Astrocyte (in vitro differentiated cells and primary cell): ENCODE data around the gene AP1S2. TPM values are rescaled to one million over a fixed set of nuclear protein-coding genes. Genes with fewer than 3 reads are reported as not detected.

ENCODE experiments used
- DNase-seq: peaks from one replicate; pipeline ENCODE4 v3.0.0-alpha.2; 2010; ENCODE audit warnings: low read depth
- FAIRE-seq: peaks from 2 replicates; lab custom pipeline; 2011; peaks lifted over from hg19 to GRCh38; lab: Jason Lieb, UNC
- H2AFZ ChIP-seq: 2 replicates; pipeline ENCODE4 v1.6.0; 2012; ENCODE audit warnings: low read depth, low read length, inconsistent platforms
- H3K27ac ChIP-seq: 2 replicates; pipeline ENCODE4 v1.5.1; 2011; ENCODE audit warnings: low read depth, low read length, inconsistent platforms
- H3K27me3 ChIP-seq: 2 replicates; pipeline ENCODE4 v1.6.0; 2011; ENCODE audit warnings: low read length, inconsistent platforms; ENCODE audit not compliant: insufficient read depth
- H3K36me3 ChIP-seq: 2 replicates; pipeline ENCODE4 v1.5.1; 2011; ENCODE audit warnings: low read length, inconsistent platforms; ENCODE audit not compliant: insufficient read depth
- H3K4me1 ChIP-seq: 2 replicates; pipeline ENCODE4 v1.5.1; 2011; ENCODE audit warnings: low read length, inconsistent platforms; ENCODE audit not compliant: insufficient read depth
- H3K4me2 ChIP-seq: 2 replicates; pipeline ENCODE4 v1.6.0; 2012; ENCODE audit warnings: low read length, inconsistent platforms
- H3K4me3 ChIP-seq: 2 replicates; pipeline ENCODE4 v1.5.1; 2011; ENCODE audit warnings: low read depth, mild to moderate bottlenecking, low read length, inconsistent platforms; ENCODE audit not compliant: insufficient read depth
- H3K79me2 ChIP-seq: 2 replicates; pipeline ENCODE4 v1.6.0; 2012; ENCODE audit warnings: mild to moderate bottlenecking, low read length, inconsistent platforms; ENCODE audit not compliant: insufficient read depth
- H3K9ac ChIP-seq: 2 replicates; pipeline ENCODE4 v1.6.0; 2012; ENCODE audit warnings: mild to moderate bottlenecking, low read length, inconsistent platforms
- H3K9me3 ChIP-seq: 2 replicates; pipeline ENCODE4 v1.5.1; 2012; ENCODE audit warnings: low read depth, mild to moderate bottlenecking, low read length, inconsistent platforms; ENCODE audit not compliant: insufficient read depth
- H4K20me1 ChIP-seq: 2 replicates; pipeline ENCODE4 v1.6.0; 2012; ENCODE audit warnings: low read length, inconsistent platforms; ENCODE audit not compliant: insufficient read depth
- H3K27ac Mint-ChIP-seq: one replicate; pipeline ENCODE4 v1.8.0; 2021; ENCODE audit warnings: mild to moderate bottlenecking, mixed read lengths; ENCODE audit not compliant: unreplicated experiment
- H3K27me3 Mint-ChIP-seq: one replicate; pipeline ENCODE4 v1.8.0; 2021; ENCODE audit warnings: low read depth, mixed read lengths; ENCODE audit not compliant: unreplicated experiment
- H3K36me3 Mint-ChIP-seq: one replicate; pipeline ENCODE4 v1.8.0; 2021; ENCODE audit warnings: low read depth, mixed read lengths; ENCODE audit not compliant: unreplicated experiment
- H3K4me1 Mint-ChIP-seq: one replicate; pipeline ENCODE4 v1.8.0; 2021; ENCODE audit warnings: low read depth, mixed read lengths; ENCODE audit not compliant: unreplicated experiment
- H3K4me3 Mint-ChIP-seq: one replicate; pipeline ENCODE4 v1.8.0; 2021; ENCODE audit warnings: mild to moderate bottlenecking, moderate library complexity, mixed read lengths; ENCODE audit not compliant: unreplicated experiment
- H3K9me3 Mint-ChIP-seq: one replicate; pipeline ENCODE4 v1.8.0; 2021; ENCODE audit warnings: mild to moderate bottlenecking, mixed read lengths; ENCODE audit not compliant: unreplicated experiment
- CTCF ChIP-seq: IDR thresholded peaks from 2 replicates; pipeline ENCODE4 v1.5.1; 2011; ENCODE audit warnings: low read depth, mild to moderate bottlenecking, inconsistent platforms, low read length, moderate library complexity; ENCODE audit not compliant: insufficient read depth
- EZH2 ChIP-seq: IDR thresholded peaks from 2 replicates; pipeline ENCODE4 v1.6.1; 2012; ENCODE audit warnings: mild to moderate bottlenecking, low read length, inconsistent platforms; ENCODE audit not compliant: insufficient read depth
- total RNA-seq: library from RNA; stranded (reverse); gene quantifications from 2 replicates; pipeline ENCODE4 v1.2.1, GENCODE V29; 2021

The AP1S2 gene
- total RNA-seq, 1 donor from 2014 or later, result 74.2 TPM

- Mint-ChIP-seq H3K27me3 (no peaks in the 10 kb centered on the region), H3K27ac (no peak overlapping the region), H3K4me1 (peaks cover 3% of the 10 kb centered on the region), H3K36me3 (no peaks in the 10 kb centered on the region), H3K4me3 (no peak overlapping the region), H3K9me3 (no peaks in the 10 kb centered on the region)
- no peak for FAIRE-seq
- Histone ChIP-seq H3K4me1 (no peaks in the 10 kb centered on the region), H2AFZ (no peak overlapping the region), H3K79me2 (no peaks in the 10 kb centered on the region), H3K27ac (no peak overlapping the region), H3K4me3 (no peak overlapping the region), H3K9me3 (no peaks in the 10 kb centered on the region), H3K27me3 (no peaks in the 10 kb centered on the region), H3K4me2 (no peak overlapping the region), H3K9ac (no peak overlapping the region), H3K36me3 (peaks cover 3% of the 10 kb centered on the region), H4K20me1 (no peaks in the 10 kb centered on the region)
- TF ChIP-seq EZH2, result no peak
- TF ChIP-seq CTCF, result no peak
- no peak for DNase-seq
Measured at GRCh38 chrX:15829217-15829616, 25.4 kb downstream of the AP1S2 start.

GRCh38 chrX:15825936-15826335, 28.7 kb downstream of the AP1S2 start:
- H3K9ac ChIP-seq, result no peak overlapping the region
- H3K27me3 Mint-ChIP-seq, result no peaks in the 10 kb centered on the region
- H3K9me3 ChIP-seq, result no peaks in the 10 kb centered on the region
- no peaks in the 10 kb centered on the region for H3K4me1 ChIP-seq
- DNase-seq, result no peak
- H3K4me3 Mint-ChIP-seq, result no peak overlapping the region
- H2AFZ ChIP-seq, result no peak overlapping the region
- peaks cover 3% of the 10 kb centered on the region for H3K36me3 ChIP-seq
- H3K36me3 Mint-ChIP-seq, result no peaks in the 10 kb centered on the region
- H3K79me2 ChIP-seq, result no peaks in the 10 kb centered on the region
- no peaks in the 10 kb centered on the region for H3K27me3 ChIP-seq
- no peaks in the 10 kb centered on the region for H3K9me3 Mint-ChIP-seq
- TF ChIP-seq CTCF (no peak), EZH2 (no peak)
- H3K27ac Mint-ChIP-seq, result no peak overlapping the region
- no peak overlapping the region for H3K27ac ChIP-seq
- FAIRE-seq, result no peak
- H3K4me1 Mint-ChIP-seq, result no peaks in the 10 kb centered on the region
- no peak overlapping the region for H3K4me3 ChIP-seq
- no peaks in the 10 kb centered on the region for H4K20me1 ChIP-seq
- H3K4me2 ChIP-seq, result no peak overlapping the region

GRCh38 chrX:15822922-15823321, 31.7 kb downstream of the AP1S2 start:
- Mint-ChIP-seq H3K4me3 (no peak overlapping the region), H3K9me3 (no peaks in the 10 kb centered on the region), H3K27ac (no peak overlapping the region), H3K36me3 (no peaks in the 10 kb centered on the region), H3K27me3 (no peaks in the 10 kb centered on the region), H3K4me1 (no peaks in the 10 kb centered on the region)
- no peaks in the 10 kb centered on the region for H4K20me1 ChIP-seq
- H3K4me2 ChIP-seq, result no peak overlapping the region
- H3K79me2 ChIP-seq, result no peaks in the 10 kb centered on the region
- H3K9ac ChIP-seq, result no peak overlapping the region
- H3K36me3 ChIP-seq, result peaks cover 6% of the 10 kb centered on the region
- no peak overlapping the region for H3K4me3 ChIP-seq
- FAIRE-seq (no peak), DNase-seq (no peak)
- no peaks in the 10 kb centered on the region for H3K27me3 ChIP-seq
- TF ChIP-seq CTCF (no peak), EZH2 (no peak)
- no peaks in the 10 kb centered on the region for H3K4me1 ChIP-seq
- no peaks in the 10 kb centered on the region for H3K9me3 ChIP-seq
- H2AFZ ChIP-seq, result no peak overlapping the region
- H3K27ac ChIP-seq, result no peak overlapping the region
